ENCODE data around the gene CBR3.

GRCh38 chr21:36165356-36165755, 30.5 kb downstream of the CBR3 start:
- no peak for TF ChIP-seq ZBTB20 (CRISPR knock-in tag; IDR thresholded peaks at IDR 0.05; ENCODE audit: borderline replicate concordance, low read depth)
- no peak for TF ChIP-seq SCMH1 (CRISPR knock-in tag; IDR thresholded peaks at IDR 0.05; ENCODE audit: borderline replicate concordance)
- no peak for TF ChIP-seq ELF4 (CRISPR knock-in tag; IDR thresholded peaks at IDR 0.05; ENCODE audit: borderline replicate concordance)
- no peak for TF ChIP-seq TBL1XR1 (IDR thresholded peaks at IDR 0.05; ENCODE audit: borderline replicate concordance, low read length, partially characterized antibody)
- TF ChIP-seq ELF1 (CRISPR knock-in tag; IDR thresholded peaks at IDR 0.05): no peak
- TF ChIP-seq POLR2A (IDR thresholded peaks at IDR 0.05; ENCODE audit: insufficient read depth in 1 of 2, low read depth in 2 of 2, low read length in 2 of 2): no peak
- TF ChIP-seq ZNF256 (CRISPR knock-in tag; conservative IDR thresholded peaks at IDR 0.05): no peak
- no peak for TF ChIP-seq ZNF383 (CRISPR knock-in tag; IDR thresholded peaks at IDR 0.05; ENCODE audit: borderline replicate concordance)
- no peak for TF ChIP-seq ARID3A (IDR thresholded peaks at IDR 0.05; ENCODE audit: low read depth, low read length)
- TF ChIP-seq ZNF766 (CRISPR knock-in tag; IDR thresholded peaks at IDR 0.05; ENCODE audit: borderline replicate concordance): no peak
- TF ChIP-seq BHLHE40 (IDR thresholded peaks at IDR 0.05; ENCODE audit: low read length): no peak
